Measurements from ENCODE around the gene DIDO1. TPM values are rescaled to one million over a fixed set of nuclear protein-coding genes. Genes with fewer than 3 reads are reported as not detected.

DIDO1 gene
- total and polyA plus RNA-seq, 2 of the 13 experiments (the other 11 are each of a cell fraction or from before 2014, with no cell fraction given), result 75.0 to 75.1 TPM

DNA sequence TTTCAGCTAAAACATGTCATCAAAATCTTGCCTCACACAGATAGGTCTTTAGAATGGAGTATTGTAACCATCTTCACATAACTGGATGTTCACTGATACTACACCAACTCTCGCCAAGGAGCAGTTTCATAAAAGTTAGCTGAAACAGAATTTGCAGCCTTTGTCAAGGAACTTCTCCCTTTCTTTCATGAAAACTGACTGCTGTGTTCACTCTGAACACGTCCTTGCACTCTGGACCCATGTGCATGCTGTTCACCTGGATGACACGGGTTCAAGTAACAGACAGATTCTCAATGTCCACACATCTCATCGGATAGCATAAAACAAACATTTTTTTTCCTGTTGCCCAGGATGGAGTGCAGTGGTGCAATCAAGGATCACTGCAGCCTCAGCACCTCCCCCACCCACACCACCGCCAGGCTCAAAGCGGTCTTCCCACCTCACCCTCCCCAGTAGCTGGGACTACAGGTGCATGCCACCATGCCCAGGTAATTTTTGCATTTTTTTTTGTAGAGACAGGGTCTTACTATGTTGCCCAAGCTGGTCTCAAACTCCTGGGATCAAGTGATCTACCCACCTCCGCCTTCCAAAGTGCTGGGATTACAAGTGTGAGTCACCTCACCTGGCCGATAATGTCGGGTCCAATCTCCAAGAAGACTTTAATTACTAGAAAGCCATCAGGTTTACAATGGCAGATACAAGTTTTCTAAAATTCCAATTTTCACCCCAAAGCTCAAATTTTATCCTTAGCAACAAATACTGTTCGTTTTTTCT lies 9.4 kb downstream of the DIDO1 start (continued):
- TF ChIP-seq KLF15 (CRISPR knock-in tag; IDR thresholded peaks at IDR 0.05; ENCODE audit: borderline replicate concordance) (no peak; the same call in 1 of the 2 replicates), NFRKB (IDR thresholded peaks at IDR 0.05) (no peak), SP4 (CRISPR knock-in tag; IDR thresholded peaks at IDR 0.05) (peak; percentile 62; the same call in 1 of the 2 replicates), PHF5A (CRISPR knock-in tag; IDR thresholded peaks at IDR 0.05; ENCODE audit: low read depth, unreplicated experiment) (peak; percentile 92), MEF2D (CRISPR knock-in tag; IDR thresholded peaks at IDR 0.05) (peak; percentile 95), TMF1 (CRISPR knock-in tag; IDR thresholded peaks at IDR 0.05; ENCODE audit: low read depth) (peak; percentile 84; the same call in 1 of the 2 replicates), RFX5 (IDR thresholded peaks at IDR 0.05; ENCODE audit: low read depth, low read length) (no peak), ZFP36 (IDR thresholded peaks at IDR 0.05; ENCODE audit: borderline replicate concordance, low read depth, low read length, partially characterized antibody) (no peak), BRD4 (CRISPR knock-in tag; IDR thresholded peaks at IDR 0.05) (peak; percentile 92), CCAR2 (optimal IDR thresholded peaks at IDR 0.05; ENCODE audit: low read depth, low read length) (no peak), ZNF737 (CRISPR knock-in tag; IDR thresholded peaks at IDR 0.05; ENCODE audit: borderline replicate concordance) (no peak; the same call in 1 of the 2 replicates), NR2F1 (CRISPR knock-in tag; IDR thresholded peaks at IDR 0.05) (peak; percentile 33 to 62; a peak in 2 of 4 replicates), HNRNPH1 (optimal IDR thresholded peaks at IDR 0.05; ENCODE audit: low read depth, low read length) (peak; percentile 21), SNAI1 (CRISPR knock-in tag; IDR thresholded peaks at IDR 0.05; ENCODE audit: borderline replicate concordance) (peak; percentile 93)
- TF ChIP-seq, protein P1, sequence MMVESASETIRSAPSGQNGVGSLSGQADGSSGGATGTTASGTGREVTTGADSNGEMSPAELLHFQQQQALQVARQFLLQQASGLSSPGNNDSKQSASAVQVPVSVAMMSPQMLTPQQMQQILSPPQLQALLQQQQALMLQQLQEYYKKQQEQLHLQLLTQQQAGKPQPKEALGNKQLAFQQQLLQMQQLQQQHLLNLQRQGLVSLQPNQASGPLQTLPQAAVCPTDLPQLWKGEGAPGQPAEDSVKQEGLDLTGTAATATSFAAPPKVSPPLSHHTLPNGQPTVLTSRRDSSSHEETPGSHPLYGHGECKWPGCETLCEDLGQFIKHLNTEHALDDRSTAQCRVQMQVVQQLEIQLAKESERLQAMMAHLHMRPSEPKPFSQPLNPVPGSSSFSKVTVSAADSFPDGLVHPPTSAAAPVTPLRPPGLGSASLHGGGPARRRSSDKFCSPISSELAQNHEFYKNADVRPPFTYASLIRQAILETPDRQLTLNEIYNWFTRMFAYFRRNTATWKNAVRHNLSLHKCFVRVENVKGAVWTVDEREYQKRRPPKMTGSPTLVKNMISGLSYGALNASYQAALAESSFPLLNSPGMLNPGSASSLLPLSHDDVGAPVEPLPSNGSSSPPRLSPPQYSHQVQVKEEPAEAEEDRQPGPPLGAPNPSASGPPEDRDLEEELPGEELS (CRISPR knock-in tag; IDR thresholded peaks at IDR 0.05), result peak; percentile 98
- TF ChIP-seq, protein P2, sequence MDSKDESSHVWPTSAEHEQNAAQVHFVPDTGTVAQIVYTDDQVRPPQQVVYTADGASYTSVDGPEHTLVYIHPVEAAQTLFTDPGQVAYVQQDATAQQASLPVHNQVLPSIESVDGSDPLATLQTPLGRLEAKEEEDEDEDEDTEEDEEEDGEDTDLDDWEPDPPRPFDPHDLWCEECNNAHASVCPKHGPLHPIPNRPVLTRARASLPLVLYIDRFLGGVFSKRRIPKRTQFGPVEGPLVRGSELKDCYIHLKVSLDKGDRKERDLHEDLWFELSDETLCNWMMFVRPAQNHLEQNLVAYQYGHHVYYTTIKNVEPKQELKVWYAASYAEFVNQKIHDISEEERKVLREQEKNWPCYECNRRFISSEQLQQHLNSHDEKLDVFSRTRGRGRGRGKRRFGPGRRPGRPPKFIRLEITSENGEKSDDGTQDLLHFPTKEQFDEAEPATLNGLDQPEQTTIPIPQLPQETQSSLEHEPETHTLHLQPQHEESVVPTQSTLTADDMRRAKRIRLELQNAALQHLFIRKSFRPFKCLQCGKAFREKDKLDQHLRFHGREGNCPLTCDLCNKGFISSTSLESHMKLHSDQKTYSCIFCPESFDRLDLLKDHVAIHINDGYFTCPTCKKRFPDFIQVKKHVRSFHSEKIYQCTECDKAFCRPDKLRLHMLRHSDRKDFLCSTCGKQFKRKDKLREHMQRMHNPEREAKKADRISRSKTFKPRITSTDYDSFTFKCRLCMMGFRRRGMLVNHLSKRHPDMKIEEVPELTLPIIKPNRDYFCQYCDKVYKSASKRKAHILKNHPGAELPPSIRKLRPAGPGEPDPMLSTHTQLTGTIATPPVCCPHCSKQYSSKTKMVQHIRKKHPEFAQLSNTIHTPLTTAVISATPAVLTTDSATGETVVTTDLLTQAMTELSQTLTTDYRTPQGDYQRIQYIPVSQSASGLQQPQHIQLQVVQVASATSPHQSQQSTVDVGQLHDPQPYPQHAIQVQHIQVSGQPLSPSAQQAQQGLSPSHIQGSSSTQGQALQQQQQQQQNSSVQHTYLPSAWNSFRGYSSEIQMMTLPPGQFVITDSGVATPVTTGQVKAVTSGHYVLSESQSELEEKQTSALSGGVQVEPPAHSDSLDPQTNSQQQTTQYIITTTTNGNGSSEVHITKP (CRISPR knock-in tag; IDR thresholded peaks at IDR 0.05; ENCODE audit: low read depth), result peak; percentile 87
- TF ChIP-seq, protein P3, sequence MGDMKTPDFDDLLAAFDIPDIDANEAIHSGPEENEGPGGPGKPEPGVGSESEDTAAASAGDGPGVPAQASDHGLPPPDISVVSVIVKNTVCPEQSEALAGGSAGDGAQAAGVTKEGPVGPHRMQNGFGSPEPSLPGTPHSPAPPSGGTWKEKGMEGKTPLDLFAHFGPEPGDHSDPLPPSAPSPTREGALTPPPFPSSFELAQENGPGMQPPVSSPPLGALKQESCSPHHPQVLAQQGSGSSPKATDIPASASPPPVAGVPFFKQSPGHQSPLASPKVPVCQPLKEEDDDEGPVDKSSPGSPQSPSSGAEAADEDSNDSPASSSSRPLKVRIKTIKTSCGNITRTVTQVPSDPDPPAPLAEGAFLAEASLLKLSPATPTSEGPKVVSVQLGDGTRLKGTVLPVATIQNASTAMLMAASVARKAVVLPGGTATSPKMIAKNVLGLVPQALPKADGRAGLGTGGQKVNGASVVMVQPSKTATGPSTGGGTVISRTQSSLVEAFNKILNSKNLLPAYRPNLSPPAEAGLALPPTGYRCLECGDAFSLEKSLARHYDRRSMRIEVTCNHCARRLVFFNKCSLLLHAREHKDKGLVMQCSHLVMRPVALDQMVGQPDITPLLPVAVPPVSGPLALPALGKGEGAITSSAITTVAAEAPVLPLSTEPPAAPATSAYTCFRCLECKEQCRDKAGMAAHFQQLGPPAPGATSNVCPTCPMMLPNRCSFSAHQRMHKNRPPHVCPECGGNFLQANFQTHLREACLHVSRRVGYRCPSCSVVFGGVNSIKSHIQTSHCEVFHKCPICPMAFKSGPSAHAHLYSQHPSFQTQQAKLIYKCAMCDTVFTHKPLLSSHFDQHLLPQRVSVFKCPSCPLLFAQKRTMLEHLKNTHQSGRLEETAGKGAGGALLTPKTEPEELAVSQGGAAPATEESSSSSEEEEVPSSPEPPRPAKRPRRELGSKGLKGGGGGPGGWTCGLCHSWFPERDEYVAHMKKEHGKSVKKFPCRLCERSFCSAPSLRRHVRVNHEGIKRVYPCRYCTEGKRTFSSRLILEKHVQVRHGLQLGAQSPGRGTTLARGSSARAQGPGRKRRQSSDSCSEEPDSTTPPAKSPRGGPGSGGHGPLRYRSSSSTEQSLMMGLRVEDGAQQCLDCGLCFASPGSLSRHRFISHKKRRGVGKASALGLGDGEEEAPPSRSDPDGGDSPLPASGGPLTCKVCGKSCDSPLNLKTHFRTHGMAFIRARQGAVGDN (CRISPR knock-in tag; IDR thresholded peaks at IDR 0.05), result peak; percentile 91

Data from HepG2 (cell line).